Osteocyte (in vitro differentiated cells): Measurements from ENCODE around the gene IRS2. TPM values are rescaled to one million over a fixed set of nuclear protein-coding genes. Genes with fewer than 3 reads are reported as not detected.

ENCODE experiments used
- DNase-seq: peaks from one replicate; pipeline ENCODE4 v3.0.0; 2021; ENCODE audit warnings: mixed read lengths; ENCODE audit not compliant: unreplicated experiment; ENCODE audit errors: extremely low spot score
- H3K27ac Mint-ChIP-seq: one replicate; pipeline ENCODE4 v1.8.0; 2021; ENCODE audit warnings: mild to moderate bottlenecking, mixed read lengths; ENCODE audit not compliant: unreplicated experiment
- H3K27me3 Mint-ChIP-seq: one replicate; pipeline ENCODE4 v1.8.0; 2021; ENCODE audit warnings: mixed read lengths; ENCODE audit not compliant: unreplicated experiment
- H3K36me3 Mint-ChIP-seq: one replicate; pipeline ENCODE4 v1.8.0; 2021; ENCODE audit warnings: mixed read lengths; ENCODE audit not compliant: unreplicated experiment
- H3K4me1 Mint-ChIP-seq: one replicate; pipeline ENCODE4 v1.8.0; 2021; ENCODE audit warnings: mixed read lengths; ENCODE audit not compliant: unreplicated experiment
- H3K4me3 Mint-ChIP-seq: one replicate; pipeline ENCODE4 v1.8.0; 2021; ENCODE audit warnings: mild to moderate bottlenecking, moderate library complexity, mixed read lengths; ENCODE audit not compliant: unreplicated experiment
- H3K9me3 Mint-ChIP-seq: one replicate; pipeline ENCODE4 v1.8.0; 2021; ENCODE audit warnings: mixed read lengths; ENCODE audit not compliant: unreplicated experiment
- CTCF ChIP-seq: fragments of 200-600 bp; sonication (generic); IDR thresholded peaks from 2 replicates; pipeline ENCODE4 v1.5.0; 2021; ENCODE audit warnings: antibody characterized with exemption, mild to moderate bottlenecking, moderate library complexity
- total RNA-seq: library from RNA; stranded (reverse); gene quantifications from 2 replicates; pipeline ENCODE4 v1.2.1, GENCODE V29; 2021

Gene IRS2
- total RNA-seq, 1 donor from 2014 or later: 52.3 TPM

GRCh38 chr13:109750221-109750775 is 36.1 kb downstream of the IRS2 start:
- no peak for TF ChIP-seq CTCF
- DNase-seq: peak; percentile 25
- Mint-ChIP-seq H3K4me3 (no peak overlapping the region), H3K27me3 (no peaks in the 10 kb centered on the region), H3K9me3 (no peaks in the 10 kb centered on the region), H3K4me1 (no peaks in the 10 kb centered on the region), H3K27ac (no peak overlapping the region), H3K36me3 (peaks cover 43% of the 10 kb centered on the region)

GRCh38 chr13:109749365-109749764 is 37.0 kb downstream of the IRS2 start:
- Mint-ChIP-seq H3K4me3 (no peak overlapping the region), H3K9me3 (no peaks in the 10 kb centered on the region), H3K27me3 (no peaks in the 10 kb centered on the region), H3K36me3 (peaks cover 33% of the 10 kb centered on the region), H3K27ac (no peak overlapping the region), H3K4me1 (peaks cover 2% of the 10 kb centered on the region)
- peak; percentile 56 for DNase-seq
- no peak for TF ChIP-seq CTCF

- peaks cover 9% of the 10 kb centered on the region for H3K4me1 Mint-ChIP-seq
- no peak for TF ChIP-seq CTCF
- no peaks in the 10 kb centered on the region for H3K9me3 Mint-ChIP-seq
- H3K4me3 Mint-ChIP-seq: no peak overlapping the region
- H3K27me3 Mint-ChIP-seq: no peaks in the 10 kb centered on the region
- no peak for DNase-seq
- H3K36me3 Mint-ChIP-seq: peaks cover 27% of the 10 kb centered on the region
- H3K27ac Mint-ChIP-seq: no peak overlapping the region
Observed at GRCh38 chr13:109748677-109749076, 37.7 kb downstream of the IRS2 start.

- no peak for TF ChIP-seq CTCF
- no peak overlapping the region for H3K27ac Mint-ChIP-seq
Observed at GRCh38 chr13:109747524-109747923, 38.9 kb downstream of the IRS2 start.

GRCh38 chr13:109746364-109746763 is 40.0 kb downstream of the IRS2 start:
- no peak for TF ChIP-seq CTCF
- no peak for DNase-seq
- no peaks in the 10 kb centered on the region for H3K9me3 Mint-ChIP-seq
- peaks cover 15% of the 10 kb centered on the region for H3K4me1 Mint-ChIP-seq
- H3K4me3 Mint-ChIP-seq: no peak overlapping the region
- no peaks in the 10 kb centered on the region for H3K27me3 Mint-ChIP-seq
- H3K27ac Mint-ChIP-seq: no peak overlapping the region
- peaks cover 6% of the 10 kb centered on the region for H3K36me3 Mint-ChIP-seq

More at GRCh38 chr13:109747524-109747923, 38.9 kb downstream of the IRS2 start:
- H3K27me3 Mint-ChIP-seq: no peaks in the 10 kb centered on the region
- DNase-seq: no peak
- H3K36me3 Mint-ChIP-seq: peaks cover 16% of the 10 kb centered on the region
- H3K9me3 Mint-ChIP-seq: no peaks in the 10 kb centered on the region
- no peak overlapping the region for H3K4me3 Mint-ChIP-seq
- peaks cover 15% of the 10 kb centered on the region for H3K4me1 Mint-ChIP-seq
